ENCODE measurements around the gene USP31.

GRCh38 chr16:23140107-23140506 lies 9.1 kb downstream of the USP31 start:
- no peak for TF ChIP-seq ZNF788 (CRISPR knock-in tag; IDR thresholded peaks at IDR 0.05; ENCODE audit: borderline replicate concordance)
- TF ChIP-seq IRF2 (CRISPR knock-in tag; IDR thresholded peaks at IDR 0.05), result no peak
- TF ChIP-seq CTCF (CRISPR knock-in tag; IDR thresholded peaks at IDR 0.05), result no peak
- TF ChIP-seq ESRRA (CRISPR knock-in tag; IDR thresholded peaks at IDR 0.05; ENCODE audit: low read depth), result no peak
- TF ChIP-seq THAP11 (CRISPR knock-in tag; IDR thresholded peaks at IDR 0.05), result no peak
- no peak for TF ChIP-seq IRF1 (CRISPR knock-in tag; IDR thresholded peaks at IDR 0.05; ENCODE audit: low read depth)
- TF ChIP-seq ZFP36L2 (CRISPR knock-in tag; IDR thresholded peaks at IDR 0.05), result no peak
- TF ChIP-seq FOXM1 (CRISPR knock-in tag; IDR thresholded peaks at IDR 0.05), result no peak
- TF ChIP-seq BRCA1 (CRISPR knock-in tag; IDR thresholded peaks at IDR 0.05), result no peak
- no peak for TF ChIP-seq ZNF484 (CRISPR knock-in tag; IDR thresholded peaks at IDR 0.05; ENCODE audit: borderline replicate concordance, low read depth)

All from HepG2 (cell line).